ENCODE data around the gene ALOX15.

DNA sequence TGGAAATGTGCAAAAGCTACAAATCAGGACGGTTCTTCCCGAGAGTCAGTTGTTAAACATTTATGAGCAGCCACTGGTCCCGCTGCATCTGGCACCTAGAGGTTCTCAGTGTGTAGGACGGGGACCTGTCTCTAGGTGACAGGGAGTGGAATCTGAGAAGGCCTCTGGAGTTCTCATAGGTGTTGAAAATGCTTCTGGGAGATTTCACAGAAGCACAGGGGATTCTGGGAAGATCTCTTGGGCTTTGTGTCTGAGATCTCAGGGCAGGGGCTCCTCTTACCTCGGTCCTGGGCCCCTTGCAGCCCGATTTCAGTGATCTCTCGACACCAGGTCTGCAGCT lies 8.9 kb downstream of the ALOX15 start:
- no peak for TF ChIP-seq POLR2A (IDR thresholded peaks at IDR 0.05)
- TF ChIP-seq POLR2AphosphoS5 (IDR thresholded peaks at IDR 0.05): no peak
